Stomach (tissue), 4 donors: ENCODE measurements around the gene ZDHHC13.

Source experiments
- CTCF ChIP-seq, 7 experiments: fragments of 450-650 bp in 4 of 7; fragments of 200-600 bp in 3 of 7; sonication (generic) in 3 of 7; IDR thresholded peaks; one replicate each; pipeline ENCODE4 v1.5.1; 2016 to 2019; ENCODE audit warnings: antibody characterized with exemption in 7 of 7, control low read depth in 2 of 7, mild to moderate bottlenecking in 1 of 7
- EP300 ChIP-seq: sonication (generic); formaldehyde crosslinking; IDR thresholded peaks from one replicate; pipeline ENCODE4 v1.6.1; 2017; ENCODE audit warnings: antibody characterized with exemption
- POLR2A ChIP-seq, 4 donors: fragments of 450-650 bp; IDR thresholded peaks; one replicate each; pipeline ENCODE4 v1.6.1; 2016; ENCODE audit warnings: antibody characterized with exemption in 4 of 4, control low read depth in 2 of 4, mild to moderate bottlenecking in 1 of 4, moderate library complexity in 1 of 4
- POLR2AphosphoS5 ChIP-seq, 3 donors: sonication (generic); formaldehyde crosslinking; IDR thresholded peaks; one replicate each; pipeline ENCODE4 v1.6.1; 2016; ENCODE audit warnings: antibody characterized with exemption in 3 of 3

- no peak for TF ChIP-seq EP300
- TF ChIP-seq CTCF (IDR thresholded peaks at IDR 0.05), result no peak
- TF ChIP-seq POLR2AphosphoS5 (IDR thresholded peaks at IDR 0.05), result no peak
- no peak for TF ChIP-seq POLR2A (IDR thresholded peaks at IDR 0.05)
Observed at GRCh38 chr11:19134004-19134403, 17.0 kb downstream of the ZDHHC13 start.
